Left hindlimb (tissue), 1 donor: ENCODE measurements around the gene CACNA1D.
"Not testable (repeated sequence)": the region's sequence is repeated elsewhere in the genome, so short reads cannot be mapped to it uniquely, and the experiment has no call there.

Source experiments
- DNase-seq: peaks from one replicate; pipeline ENCODE4 v3.0.0-alpha.2; 2018

CACNA1D gene

DNA sequence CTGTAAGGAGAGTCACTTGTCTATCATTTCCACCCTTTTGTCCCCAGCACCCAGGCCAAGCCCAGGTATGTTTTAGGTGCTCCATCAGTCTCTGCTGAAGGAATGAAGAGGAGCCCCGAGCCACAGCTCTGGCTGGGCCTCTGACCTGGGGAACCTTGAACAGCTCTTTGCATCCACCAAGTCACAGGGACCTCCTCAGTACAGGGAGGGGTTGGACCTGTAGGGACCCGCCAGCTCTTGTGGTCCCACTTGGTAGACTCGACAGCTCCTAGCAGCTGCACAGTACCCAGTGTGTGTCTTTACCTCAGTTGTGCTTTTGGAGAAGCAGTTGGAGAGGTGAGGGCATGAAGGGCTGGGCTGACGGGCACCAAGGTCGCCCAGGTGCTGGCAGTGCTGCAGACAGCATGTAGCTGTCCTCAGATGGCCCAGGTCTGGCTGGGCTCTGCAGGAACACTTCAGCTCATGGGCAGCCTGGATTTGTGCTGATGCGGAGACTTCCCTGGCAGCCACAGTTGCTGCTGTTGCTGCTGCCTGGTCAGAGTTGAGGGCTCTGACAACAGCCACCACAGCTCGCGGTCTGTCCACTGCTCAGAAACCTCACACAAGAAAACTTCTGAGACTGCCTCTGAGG is 123.6 kb downstream of the CACNA1D start:
- no peak for DNase-seq

- DNase-seq, result no peak
These were observed 124.1 kb downstream of the CACNA1D start for GRCh38 chr3:53618524-53618906.

- DNase-seq, result no peak
These were observed 124.5 kb downstream of the CACNA1D start for GRCh38 chr3:53618936-53619335.

- DNase-seq, result no peak
These were observed 129.8 kb downstream of the CACNA1D start for GRCh38 chr3:53624061-53624857.

DNA sequence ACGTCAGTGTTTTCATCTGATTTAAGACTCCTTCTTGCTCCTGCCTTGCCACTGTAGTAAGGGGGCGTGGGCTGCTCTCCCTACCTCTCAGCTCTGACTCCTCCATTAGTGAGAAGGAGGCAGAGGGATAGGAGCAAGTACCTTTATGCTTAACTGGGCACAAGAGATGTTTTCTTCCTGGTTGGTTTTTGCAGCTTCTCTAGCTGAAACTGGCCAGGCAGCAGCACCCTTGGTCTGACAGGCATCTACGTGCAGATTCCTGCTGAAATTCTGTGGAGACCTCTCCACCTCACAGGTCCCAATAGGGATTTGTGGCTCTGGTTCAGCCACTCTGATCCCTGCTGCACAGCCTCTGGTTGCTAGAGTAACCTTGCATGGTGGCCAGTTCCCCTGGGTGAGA is 132.5 kb downstream of the CACNA1D start:
- no peak for DNase-seq

DNA sequence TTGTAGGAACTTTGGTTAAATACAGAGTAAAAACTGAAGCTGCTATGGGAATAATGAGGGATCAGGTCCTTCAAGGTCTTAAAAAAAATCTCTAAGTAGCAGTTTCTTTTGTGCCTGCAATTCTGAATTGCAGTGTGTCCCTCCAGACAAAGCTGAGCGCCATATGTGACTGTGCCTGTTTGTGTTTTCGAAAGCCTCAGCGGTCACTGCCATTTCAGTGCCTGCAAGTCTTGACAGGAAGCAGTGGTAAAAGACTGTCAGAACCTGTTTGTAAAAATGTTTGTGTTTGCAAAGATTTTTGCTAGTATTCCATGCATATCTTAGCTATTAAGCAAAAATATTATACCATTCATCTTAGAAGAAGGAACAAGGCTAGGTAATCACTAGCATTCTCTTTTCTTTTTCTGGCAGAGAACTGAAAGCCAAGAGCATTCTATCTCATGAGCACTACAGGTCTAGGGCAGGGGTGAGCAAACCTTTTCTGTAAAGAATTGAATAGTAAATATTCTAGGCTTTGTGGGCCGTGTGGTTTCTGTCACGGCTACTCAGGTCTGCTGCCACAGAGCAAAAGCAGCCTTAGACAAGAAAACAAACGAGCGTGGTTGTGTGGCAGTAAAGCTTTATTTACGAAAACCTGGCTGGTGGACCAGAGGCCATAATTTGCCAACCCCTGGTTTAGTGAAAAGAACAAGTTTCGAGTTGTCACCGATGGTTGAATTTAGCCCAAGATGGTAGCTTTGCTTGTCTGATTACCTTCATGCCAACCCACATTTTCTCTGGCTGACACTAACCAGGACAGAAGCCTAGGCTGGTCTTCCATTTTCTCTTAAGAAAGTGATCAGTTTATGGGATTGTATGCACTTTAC is 134.4 kb downstream of the CACNA1D start:
- DNase-seq, result no peak

DNA sequence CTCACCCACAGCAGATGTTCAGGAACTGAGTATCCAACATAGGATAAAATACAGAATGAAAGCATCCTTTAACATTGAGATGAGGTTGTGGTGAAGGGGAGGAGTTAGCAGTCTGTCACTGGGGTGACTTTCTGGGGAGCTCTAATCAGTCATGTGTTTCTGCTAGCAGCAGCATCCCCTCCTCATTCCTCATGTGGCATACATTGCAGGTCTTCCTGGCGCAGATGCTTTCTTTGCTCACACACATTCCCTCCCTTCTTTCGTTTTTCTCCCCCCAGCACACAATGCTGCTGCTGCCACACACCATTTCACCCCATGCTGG is 135.0 kb downstream of the CACNA1D start:
- no peak for DNase-seq

DNA sequence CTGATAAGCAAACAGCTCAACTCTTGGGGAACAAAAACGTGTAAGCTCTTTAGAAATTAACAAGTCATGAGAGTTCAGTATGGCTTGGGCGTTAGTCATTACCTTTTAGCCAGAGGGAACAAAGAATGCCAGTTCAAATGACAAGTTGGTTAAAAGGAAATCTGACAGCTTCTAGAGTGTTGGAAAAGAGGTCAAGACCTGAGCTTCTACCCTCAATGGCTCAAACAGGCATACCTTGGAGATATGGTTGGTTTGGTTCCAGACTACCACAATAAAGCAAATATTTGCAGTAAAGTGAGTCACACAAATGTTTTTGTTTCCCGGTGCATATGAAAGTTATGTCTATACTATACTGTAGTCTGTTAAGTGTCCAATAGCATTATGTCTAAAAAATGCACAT is 136.1 kb downstream of the CACNA1D start:
- DNase-seq, result no peak

- no peak for DNase-seq
These were observed 138.9 kb downstream of the CACNA1D start for GRCh38 chr3:53633197-53633787.

- DNase-seq, result no peak
These were observed 140.6 kb downstream of the CACNA1D start for GRCh38 chr3:53635041-53635440.

DNA sequence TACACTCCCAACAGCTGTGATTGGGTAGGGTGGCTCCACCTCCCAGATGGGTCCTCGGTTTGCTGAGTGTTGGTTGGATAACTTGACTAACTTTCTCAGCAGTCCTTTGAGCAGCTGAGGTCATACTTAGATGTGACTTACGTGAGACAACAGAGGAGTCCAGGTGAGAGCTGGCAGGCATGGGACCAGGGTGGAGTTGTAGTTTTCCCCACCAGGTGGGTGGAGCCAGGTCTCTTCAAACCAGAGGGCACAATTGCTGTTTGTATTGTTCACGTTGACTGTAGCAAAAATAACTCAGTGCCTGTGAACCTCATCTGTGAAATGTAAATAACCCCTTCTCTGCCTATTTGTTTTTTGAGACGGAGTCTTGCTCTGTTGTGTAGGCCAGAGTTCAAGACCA is 144.4 kb downstream of the CACNA1D start:
- DNase-seq, result not testable (repeated sequence)

DNA sequence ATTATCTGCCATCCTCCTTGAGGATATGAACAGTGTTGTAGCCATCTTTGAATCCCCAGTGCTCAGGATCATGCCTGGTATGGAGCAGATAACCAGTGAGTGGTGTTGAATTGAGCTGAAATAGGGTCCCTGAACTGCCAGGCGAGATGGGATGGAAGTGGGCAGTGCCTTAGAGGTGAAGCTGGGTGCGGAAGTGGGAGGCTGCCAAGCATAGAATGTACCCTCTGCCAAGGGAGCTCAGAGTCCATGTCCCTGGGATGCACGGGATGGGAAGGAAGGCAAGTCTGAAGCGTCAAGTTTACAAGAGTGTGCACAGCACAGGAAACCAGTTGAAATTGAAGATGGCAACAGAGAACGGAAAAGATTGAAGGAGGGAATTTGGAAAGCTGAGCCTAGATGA is 147.0 kb downstream of the CACNA1D start:
- DNase-seq, result no peak

DNA sequence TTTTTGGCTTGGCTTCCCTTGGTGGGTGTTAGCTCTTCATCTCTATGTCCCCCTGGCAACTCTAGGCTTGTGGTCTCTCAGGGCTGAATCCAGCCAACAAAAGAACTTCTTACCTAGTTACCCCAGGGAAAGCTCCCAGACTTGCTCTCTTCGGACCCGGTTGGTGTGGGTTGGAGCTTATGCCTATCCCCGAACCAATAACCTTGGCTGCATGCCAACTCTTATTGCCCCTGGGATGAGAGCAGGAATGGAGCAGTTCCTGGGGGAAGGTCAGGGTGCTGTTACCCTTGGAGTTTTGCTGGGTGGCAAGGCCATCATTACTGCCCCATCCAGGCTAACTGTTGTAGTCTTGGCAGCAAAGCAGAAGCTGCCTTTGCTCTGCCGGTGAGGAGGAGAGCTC is 147.8 kb downstream of the CACNA1D start:
- no peak for DNase-seq

- DNase-seq, result no peak
These were observed 149.3 kb downstream of the CACNA1D start for GRCh38 chr3:53643757-53644156.

DNA sequence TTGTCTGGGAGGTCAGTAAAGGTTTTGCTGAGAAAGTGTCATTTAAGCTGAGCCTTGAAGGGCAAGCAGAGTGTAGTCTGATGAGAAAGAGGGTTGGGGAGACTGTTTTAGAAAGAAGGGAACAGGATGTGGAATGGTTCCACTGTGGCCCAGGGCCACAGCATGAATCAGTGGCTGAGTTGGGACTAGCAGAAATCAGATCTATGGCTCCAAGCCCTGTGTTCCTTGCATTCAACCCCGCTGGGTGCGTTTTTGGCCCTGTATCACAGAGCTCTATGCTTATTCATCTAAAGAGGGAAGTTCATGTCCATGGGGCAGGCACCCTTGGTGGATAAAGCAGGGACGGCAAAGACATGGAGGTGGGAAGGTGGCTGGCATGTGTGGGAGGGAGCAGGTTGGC is 151.3 kb downstream of the CACNA1D start:
- DNase-seq, result no peak

- DNase-seq, result no peak
These were observed 152.3 kb downstream of the CACNA1D start for GRCh38 chr3:53646723-53647122.

GRCh38 chr3:53649816-53650215 is 155.4 kb downstream of the CACNA1D start:
- DNase-seq, result no peak

DNA sequence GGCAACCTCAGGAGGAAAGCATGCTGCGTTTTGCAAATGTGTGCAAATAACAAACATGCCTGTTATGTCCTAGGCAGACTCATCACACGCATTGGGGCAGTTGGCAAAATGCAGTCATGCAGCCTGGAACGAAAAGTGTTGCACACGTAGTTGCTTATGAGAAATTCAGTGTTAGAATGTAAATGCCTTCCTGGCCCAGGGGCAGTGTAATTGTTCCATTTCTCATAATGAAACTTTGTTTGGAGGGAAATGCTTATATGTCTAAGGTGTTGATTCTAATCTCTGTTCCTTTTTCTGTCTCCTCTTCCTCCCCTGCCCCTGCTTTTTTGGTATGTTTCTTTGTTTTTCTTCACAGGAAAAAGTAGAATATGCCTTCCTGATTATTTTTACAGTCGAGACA is 156.0 kb downstream of the CACNA1D start:
- DNase-seq, result no peak

GRCh38 chr3:53650928-53651661 is 156.7 kb downstream of the CACNA1D start:
- no peak for DNase-seq

DNA sequence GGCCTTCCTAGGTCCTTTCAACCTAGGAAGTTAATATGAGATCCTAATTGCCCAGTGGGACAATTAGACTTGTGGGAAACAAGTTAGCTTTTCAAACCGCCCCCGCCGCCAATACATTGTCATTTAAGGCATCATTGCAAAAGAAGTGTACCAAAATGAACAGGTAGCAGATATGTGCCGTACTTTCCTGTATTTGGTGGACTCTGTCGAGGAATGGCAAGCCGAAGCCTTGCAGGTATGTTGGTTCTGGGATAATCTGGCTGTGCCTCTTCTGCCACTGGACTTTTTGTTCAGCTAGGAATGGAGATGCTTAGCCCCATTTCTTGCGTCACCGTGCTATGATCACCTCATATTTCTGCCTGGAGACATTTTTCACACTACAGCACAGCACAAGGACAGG is 157.5 kb downstream of the CACNA1D start:
- no peak for DNase-seq

DNA sequence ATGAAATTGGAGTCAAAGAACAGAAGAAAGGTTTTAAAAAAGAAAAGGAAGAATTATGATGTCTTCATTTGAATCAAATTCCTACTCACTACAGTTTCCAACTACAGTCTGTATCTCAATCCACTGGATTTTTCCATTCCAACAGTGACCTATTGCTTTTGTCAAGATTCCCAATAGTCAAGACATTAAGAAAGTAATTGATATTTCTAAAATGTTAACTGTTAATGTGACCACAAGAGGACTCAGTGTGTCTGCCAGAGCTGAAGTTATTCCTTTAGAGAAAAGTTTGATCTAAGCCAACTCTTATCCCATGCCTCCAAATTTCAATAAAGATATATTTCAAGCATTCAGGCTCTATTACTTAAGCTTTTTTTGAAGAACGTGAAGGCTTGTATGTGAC is 163.2 kb downstream of the CACNA1D start:
- no peak for DNase-seq

GRCh38 chr3:53658613-53659193 is 164.3 kb downstream of the CACNA1D start:
- DNase-seq, result no peak
